DMS79 treated with DMSO at 0.1 percent for 48 hours (cell line): Measurements from ENCODE around the gene KLHL18.
A peak's percentile ranks its signal among the peaks of the same experiment; 100 is the strongest.
"Not testable (repeated sequence)": the region's sequence is repeated elsewhere in the genome, so short reads cannot be mapped to it uniquely, and the experiment has no call there.

Source experiments
- DNase-seq: peaks from one replicate; lab custom pipeline; 2025; lab: John Stamatoyannopoulos, UW

Gene KLHL18

GRCh38 chr3:47282424-47283192, at the start of gene KLHL18, which contains the start of gene KIF9:
Gene KLHL18 (plus strand): TSS chr3:47282944. CDS start chr3:47282966, 22 bp downstream.
Gene KIF9 (minus strand): TSS chr3:47282799. CDS start chr3:47277374, 5,425 bp downstream.
- DNase-seq = peak; percentile 64

- no peak for DNase-seq
Measured at GRCh38 chr3:47238017-47238416, 44.7 kb upstream of the KLHL18 start.

- DNase-seq = no peak
Measured at GRCh38 chr3:47239929-47240328, 42.8 kb upstream of the KLHL18 start.

GRCh38 chr3:47243419-47244147, 39.2 kb upstream of the KLHL18 start:
- no peak for DNase-seq

GRCh38 chr3:47244531-47245100, 38.1 kb upstream of the KLHL18 start:
- DNase-seq = no peak

- DNase-seq = no peak
Measured at GRCh38 chr3:47245271-47245670, 37.5 kb upstream of the KLHL18 start.

GRCh38 chr3:47247131-47248064, 35.3 kb upstream of the KLHL18 start:
- DNase-seq = no peak

- no peak for DNase-seq
Measured at GRCh38 chr3:47250309-47251060, 32.3 kb upstream of the KLHL18 start.

- not testable (repeated sequence) for DNase-seq
Measured at GRCh38 chr3:47251085-47251484, 31.7 kb upstream of the KLHL18 start.

- no peak for DNase-seq
Measured at GRCh38 chr3:47251689-47252088, 31.1 kb upstream of the KLHL18 start.

GRCh38 chr3:47256331-47256730, 26.4 kb upstream of the KLHL18 start:
- DNase-seq = not testable (repeated sequence)

GRCh38 chr3:47259114-47259513, 23.6 kb upstream of the KLHL18 start:
- no peak for DNase-seq

GRCh38 chr3:47260605-47261004, 22.1 kb upstream of the KLHL18 start:
- no peak for DNase-seq

GRCh38 chr3:47261301-47261700, 21.4 kb upstream of the KLHL18 start:
- DNase-seq = no peak

GRCh38 chr3:47265008-47265407, 17.7 kb upstream of the KLHL18 start:
- no peak for DNase-seq

GRCh38 chr3:47265725-47266428, 16.9 kb upstream of the KLHL18 start:
- no peak for DNase-seq

- DNase-seq = no peak
Measured at GRCh38 chr3:47266709-47267489, 15.8 kb upstream of the KLHL18 start.

- no peak for DNase-seq
Measured at GRCh38 chr3:47267490-47267824, 15.3 kb upstream of the KLHL18 start.

- DNase-seq = no peak
Measured at GRCh38 chr3:47270526-47270925, 12.2 kb upstream of the KLHL18 start.

- no peak for DNase-seq
Measured at GRCh38 chr3:47273564-47273963, 9.2 kb upstream of the KLHL18 start.
